ENCODE measurements around the gene NAGLU. TPM values are rescaled to one million over a fixed set of nuclear protein-coding genes. Genes with fewer than 3 reads are reported as not detected.

The NAGLU gene
- polyA plus RNA-seq, 4 donors = 25.3 to 47.0 (median 32.7) TPM

- Histone ChIP-seq H3K4me1 (ENCODE audit: control insufficient read depth in 3 of 3, insufficient read depth in 2 of 3, low read depth in 1 of 3, low read length in 2 of 3) (no peaks in the 10 kb centered on the region), H3K9me3 (ENCODE audit: control insufficient read depth in 2 of 2, insufficient read depth in 1 of 2, low read depth in 1 of 2, low read length in 1 of 2) (no peaks in the 10 kb centered on the region), H3K27ac (ENCODE audit: low read depth in 1 of 3, low read length in 2 of 3) (no peak overlapping the region), H3K36me3 (ENCODE audit: control insufficient read depth in 3 of 3, insufficient read depth in 2 of 3, low read depth in 1 of 3, low read length in 3 of 3) (peaks cover 5 to 57% (median 14%) of the 10 kb centered on the region in 3 donors), H3K4me3 (ENCODE audit: low read depth in 1 of 3, low read length in 3 of 3) (no peak overlapping the region), H3K27me3 (ENCODE audit: control insufficient read depth in 3 of 3, insufficient read depth in 3 of 3, low read length in 3 of 3) (no peaks in the 10 kb centered on the region)
- no peak for DNase-seq
- no peak for FAIRE-seq
- WGBS, 3 donors = 81 to 100% (median 85%) methylated on average over 2 of the region's 2 CpGs
These were observed 54.8 kb downstream of the NAGLU start for GRCh38 chr17:42590886-42591285.

- H3K36me3 ChIP-seq (ENCODE audit: control insufficient read depth in 3 of 3, insufficient read depth in 2 of 3, low read depth in 1 of 3, low read length in 3 of 3) = peaks cover 5 to 57% (median 11%) of the 10 kb centered on the region in 3 donors
- H3K4me3 ChIP-seq (ENCODE audit: low read depth in 1 of 3, low read length in 3 of 3) = no peak overlapping the region
- H3K9me3 ChIP-seq (ENCODE audit: control insufficient read depth in 2 of 2, insufficient read depth in 1 of 2, low read depth in 1 of 2, low read length in 1 of 2) = no peaks in the 10 kb centered on the region
- FAIRE-seq (no peak), DNase-seq (no peak)
- H3K27ac ChIP-seq (ENCODE audit: low read depth in 1 of 3, low read length in 2 of 3) = no peak overlapping the region
- no peaks in the 10 kb centered on the region for H3K4me1 ChIP-seq (ENCODE audit: control insufficient read depth in 3 of 3, insufficient read depth in 2 of 3, low read depth in 1 of 3, low read length in 2 of 3)
- 91 to 98% (median 94%) methylated on average over 9 of the region's 9 CpGs for WGBS, 3 donors
- H3K27me3 ChIP-seq (ENCODE audit: control insufficient read depth in 3 of 3, insufficient read depth in 3 of 3, low read length in 3 of 3) = no peaks in the 10 kb centered on the region
These were observed 55.4 kb downstream of the NAGLU start for GRCh38 chr17:42591411-42591810.

Other genes starting within 250 kb of the NAGLU start
- gene STAT5A, start 247.7 kb upstream of the NAGLU start, polyA plus RNA-seq = 10 to 100 TPM in 3 of 4 donors, 1 to 10 TPM in 1; 2.7 to 18.3 (median 12.1) TPM
- gene STAT3, start 147.8 kb upstream of the NAGLU start, polyA plus RNA-seq = 100 to 1,000 TPM in 1 of 4 donors, 10 to 100 TPM in 3; 49.0 to 132 (median 66.1) TPM
- gene CAVIN1, start 113.0 kb upstream of the NAGLU start, polyA plus RNA-seq = 10 to 100 TPM in 3 of 4 donors, 1 to 10 TPM in 1; 2.7 to 81.0 (median 16.3) TPM
- gene ATP6V0A1, start 77.4 kb upstream of the NAGLU start, polyA plus RNA-seq = 100 to 1,000 TPM in 1 of 4 donors, 10 to 100 TPM in 3; 38.7 to 125 (median 69.2) TPM
- gene HSD17B1, start 16.7 kb downstream of the NAGLU start, polyA plus RNA-seq = 1 to 10 TPM; 2.0 to 2.7 (median 2.3) TPM
- gene COASY, start 25.9 kb downstream of the NAGLU start, polyA plus RNA-seq = 100 to 1,000 TPM in 2 of 4 donors, 10 to 100 TPM in 2; 72.6 to 153 (median 101) TPM
- gene MLX, start 30.9 kb downstream of the NAGLU start, polyA plus RNA-seq = 100 to 1,000 TPM in 2 of 4 donors, 10 to 100 TPM in 2; 46.5 to 144 (median 89.4) TPM
- gene PSMC3IP, start 41.5 kb downstream of the NAGLU start, polyA plus RNA-seq = 1 to 10 TPM in 3 of 4 donors, under 1 TPM in 1; 0.89 to 5.7 (median 3.5) TPM
- gene RETREG3, start 73.1 kb downstream of the NAGLU start, polyA plus RNA-seq = 10 to 100 TPM in 3 of 4 donors, 1 to 10 TPM in 1; 8.4 to 42.3 (median 17.0) TPM
- 10 to 100 TPM; 22.8 to 43.3 (median 33.3) TPM for gene TUBG1, start 73.4 kb downstream of the NAGLU start, polyA plus RNA-seq
- gene TUBG2, start 123.0 kb downstream of the NAGLU start, polyA plus RNA-seq = 10 to 100 TPM in 1 of 4 donors, 1 to 10 TPM in 3; 1.3 to 15.4 (median 4.9) TPM
- 10 to 100 TPM in 2 of 4 donors, 1 to 10 TPM in 2; 2.2 to 13.4 (median 9.0) TPM for gene PLEKHH3, start 140.8 kb downstream of the NAGLU start, polyA plus RNA-seq
- gene CCR10, start 145.6 kb downstream of the NAGLU start, polyA plus RNA-seq = 1 to 10 TPM in 2 of 4 donors, under 1 TPM in 1, not detected in 1; 0.38 to 4.6 (median 1.1) TPM
- 1 to 10 TPM in 2 of 4 donors, under 1 TPM in 1, not detected in 1; 0.54 to 2.7 (median 2.5) TPM for gene CNTNAP1, start 146.3 kb downstream of the NAGLU start, polyA plus RNA-seq
- 10 to 100 TPM in 3 of 4 donors, 1 to 10 TPM in 1; 8.1 to 33.0 (median 13.0) TPM for gene EZH1, start 208.8 kb downstream of the NAGLU start, polyA plus RNA-seq
- gene RAMP2, start 225.0 kb downstream of the NAGLU start, polyA plus RNA-seq = 10 to 100 TPM in 2 of 4 donors, 1 to 10 TPM in 2; 1.1 to 48.2 (median 16.4) TPM
- gene VPS25, start 237.2 kb downstream of the NAGLU start, polyA plus RNA-seq = 100 to 1,000 TPM in 2 of 4 donors, 10 to 100 TPM in 2; 85.7 to 117 (median 94.3) TPM
- 10 to 100 TPM in 1 of 4 donors, 1 to 10 TPM in 2, under 1 TPM in 1; 0.67 to 25.6 (median 1.5) TPM for gene WNK4, start 244.4 kb downstream of the NAGLU start, polyA plus RNA-seq